HEK293 (cell line): ENCODE data around the gene LCNL1.
A peak's percentile ranks its signal among the peaks of the same experiment; 100 is the strongest.

ENCODE experiments used
- CTCF ChIA-PET: fragments of 350-600 bp; formaldehyde crosslinking; extraction: SDS; loops from one replicate; lab custom pipeline; 2021; ENCODE audit warnings: antibody characterized with exemption; lab: Yijun Ruan, JAX
- POLR2A ChIA-PET: fragments of 300-600 bp; formaldehyde crosslinking; extraction: SDS; loops from one replicate; lab custom pipeline; 2020; ENCODE audit warnings: antibody characterized with exemption, inconsistent platforms; lab: Yijun Ruan, JAX
- H3K27ac ChIP-seq: fragments of 200-500 bp; sonication (Bioruptor generic); 2 replicates; pipeline ENCODE4 v1.5.1; 2014; ENCODE audit warnings: low read depth, low read length, control low read depth, inconsistent platforms; ENCODE audit errors: extremely low read depth
- H3K36me3 ChIP-seq, 2 experiments: fragments of 200-500 bp in 1 of 2; sonication (Bioruptor generic) in 1 of 2; 1 replicate in 1 of 2; 2 replicates in 1 of 2; pipeline ENCODE4 v1.5.1; 2014 to 2017; ENCODE audit warnings: inconsistent platforms in 2 of 2, low read length in 2 of 2; ENCODE audit not compliant: control insufficient read depth in 2 of 2, insufficient read depth in 1 of 2
- H3K4me1 ChIP-seq: fragments of 200-500 bp; sonication (Bioruptor generic); 2 replicates; pipeline ENCODE4 v1.5.1; 2014; ENCODE audit warnings: mild to moderate bottlenecking, low read length, inconsistent platforms; ENCODE audit not compliant: control insufficient read depth, insufficient read depth
- H3K4me3 ChIP-seq: 2 replicates; pipeline ENCODE4 v1.5.1; 2011; ENCODE audit warnings: low read depth, mild to moderate bottlenecking, control low read depth, low read length, moderate library complexity
- H3K9me3 ChIP-seq: fragments of 200-500 bp; sonication (Bioruptor generic); 2 replicates; pipeline ENCODE4 v1.5.1; 2014; ENCODE audit warnings: low read depth, low read length, inconsistent platforms; ENCODE audit not compliant: control insufficient read depth, insufficient read depth
- GFI1B ChIP-seq: fragments of 450-650 bp; formaldehyde crosslinking; IDR thresholded peaks from 2 replicates; pipeline ENCODE4 v1.5.1; 2016; ENCODE audit warnings: missing biosample characterization, missing genetic modification characterization
- GLI4 ChIP-seq: fragments of 450-650 bp; formaldehyde crosslinking; IDR thresholded peaks from 2 replicates; pipeline ENCODE4 v1.5.1; 2016; ENCODE audit warnings: missing biosample characterization, missing genetic modification characterization
- GLIS2 ChIP-seq: fragments of 450-650 bp; formaldehyde crosslinking; IDR thresholded peaks from 2 replicates; pipeline ENCODE4 v1.5.1; 2016; ENCODE audit warnings: missing biosample characterization, missing genetic modification characterization
- KLF16 ChIP-seq: fragments of 450-650 bp; formaldehyde crosslinking; IDR thresholded peaks from 2 replicates; pipeline ENCODE4 v1.5.1; 2017; ENCODE audit warnings: missing biosample characterization, missing genetic modification characterization
- KLF7 ChIP-seq: fragments of 450-650 bp; formaldehyde crosslinking; IDR thresholded peaks from 2 replicates; pipeline ENCODE4 v1.5.1; 2016; ENCODE audit warnings: missing biosample characterization, missing genetic modification characterization, borderline replicate concordance
- SETDB1 ChIP-seq: IDR thresholded peaks from one replicate; pipeline ENCODE4 v1.6.1; 2017; ENCODE audit warnings: mild to moderate bottlenecking, low read length, moderate library complexity, mixed read lengths; ENCODE audit not compliant: insufficient read length
- ZFP41 ChIP-seq: fragments of 450-650 bp; formaldehyde crosslinking; IDR thresholded peaks from 2 replicates; pipeline ENCODE4 v1.5.1; 2016; ENCODE audit warnings: missing biosample characterization, missing genetic modification characterization, borderline replicate concordance
- ZNF174 ChIP-seq: fragments of 450-650 bp; formaldehyde crosslinking; IDR thresholded peaks from 2 replicates; pipeline ENCODE4 v1.5.0; 2017; ENCODE audit warnings: missing biosample characterization, mild to moderate bottlenecking, missing genetic modification characterization
- ZNF2 ChIP-seq: fragments of 450-650 bp; formaldehyde crosslinking; IDR thresholded peaks from 2 replicates; pipeline ENCODE4 v1.5.1; 2016; ENCODE audit warnings: missing biosample characterization, missing genetic modification characterization
- ZNF23 ChIP-seq: fragments of 450-650 bp; formaldehyde crosslinking; IDR thresholded peaks from 2 replicates; pipeline ENCODE4 v1.5.1; 2016; ENCODE audit warnings: missing biosample characterization, missing genetic modification characterization, borderline replicate concordance
- ZNF292 ChIP-seq: fragments of 450-650 bp; formaldehyde crosslinking; IDR thresholded peaks from 2 replicates; pipeline ENCODE4 v1.5.1; 2016; ENCODE audit warnings: low read depth, missing biosample characterization, missing genetic modification characterization, borderline replicate concordance
- ZNF302 ChIP-seq: fragments of 450-650 bp; formaldehyde crosslinking; IDR thresholded peaks from 2 replicates; pipeline ENCODE4 v1.5.1; 2016; ENCODE audit warnings: missing biosample characterization, missing genetic modification characterization, low read depth
- ZNF423 ChIP-seq: fragments of 450-650 bp; formaldehyde crosslinking; IDR thresholded peaks from 2 replicates; pipeline ENCODE4 v1.5.1; 2016; ENCODE audit warnings: missing biosample characterization, missing genetic modification characterization
- ZNF548 ChIP-seq: fragments of 450-650 bp; formaldehyde crosslinking; IDR thresholded peaks from 2 replicates; pipeline ENCODE4 v1.5.1; 2016; ENCODE audit warnings: missing biosample characterization, missing genetic modification characterization
- ZNF585B ChIP-seq: fragments of 450-650 bp; formaldehyde crosslinking; IDR thresholded peaks from 2 replicates; pipeline ENCODE4 v1.5.1; 2016; ENCODE audit warnings: missing biosample characterization, missing genetic modification characterization
- ZNF623 ChIP-seq: fragments of 450-650 bp; formaldehyde crosslinking; IDR thresholded peaks from 2 replicates; pipeline ENCODE4 v1.5.1; 2016; ENCODE audit warnings: missing biosample characterization, missing genetic modification characterization
- ZNF624 ChIP-seq: fragments of 450-650 bp; formaldehyde crosslinking; IDR thresholded peaks from 2 replicates; pipeline ENCODE4 v1.5.1; 2017; ENCODE audit warnings: missing biosample characterization, missing genetic modification characterization
- ZNF660 ChIP-seq: fragments of 450-650 bp; IDR thresholded peaks from 2 replicates; pipeline ENCODE4 v1.5.1; 2018; ENCODE audit warnings: missing biosample characterization, mild to moderate bottlenecking, missing genetic modification characterization
- ZNF747 ChIP-seq: fragments of 450-650 bp; formaldehyde crosslinking; IDR thresholded peaks from 2 replicates; pipeline ENCODE4 v1.5.1; 2016; ENCODE audit warnings: missing biosample characterization, missing genetic modification characterization
- TF ChIP-seq, protein P1 (sequence below): fragments of 450-650 bp; formaldehyde crosslinking; IDR thresholded peaks from 2 replicates; pipeline ENCODE4 v1.5.1; 2016; ENCODE audit warnings: missing biosample characterization, missing genetic modification characterization
- TF ChIP-seq, protein P2 (sequence below): fragments of 450-650 bp; IDR thresholded peaks from 2 replicates; pipeline ENCODE4 v1.5.1; 2018; ENCODE audit warnings: missing biosample characterization, mild to moderate bottlenecking, missing genetic modification characterization
- TF ChIP-seq, protein P3 (sequence below): fragments of 450-650 bp; formaldehyde crosslinking; IDR thresholded peaks from 2 replicates; pipeline ENCODE4 v1.5.1; 2016; ENCODE audit warnings: missing biosample characterization, missing genetic modification characterization
- TF ChIP-seq, protein P4 (sequence below): fragments of 450-650 bp; formaldehyde crosslinking; IDR thresholded peaks from 2 replicates; pipeline ENCODE4 v1.5.1; 2016; ENCODE audit warnings: missing biosample characterization, missing genetic modification characterization
- TF ChIP-seq, protein P5 (sequence below): fragments of 450-650 bp; formaldehyde crosslinking; IDR thresholded peaks from 2 replicates; pipeline ENCODE4 v1.5.1; 2016; ENCODE audit warnings: missing biosample characterization, missing genetic modification characterization, low read depth
- TF ChIP-seq, protein P6 (sequence below): fragments of 450-650 bp; IDR thresholded peaks from 2 replicates; pipeline ENCODE4 v1.5.1; 2018; ENCODE audit warnings: missing biosample characterization, missing genetic modification characterization

Gene LCNL1

DNA sequence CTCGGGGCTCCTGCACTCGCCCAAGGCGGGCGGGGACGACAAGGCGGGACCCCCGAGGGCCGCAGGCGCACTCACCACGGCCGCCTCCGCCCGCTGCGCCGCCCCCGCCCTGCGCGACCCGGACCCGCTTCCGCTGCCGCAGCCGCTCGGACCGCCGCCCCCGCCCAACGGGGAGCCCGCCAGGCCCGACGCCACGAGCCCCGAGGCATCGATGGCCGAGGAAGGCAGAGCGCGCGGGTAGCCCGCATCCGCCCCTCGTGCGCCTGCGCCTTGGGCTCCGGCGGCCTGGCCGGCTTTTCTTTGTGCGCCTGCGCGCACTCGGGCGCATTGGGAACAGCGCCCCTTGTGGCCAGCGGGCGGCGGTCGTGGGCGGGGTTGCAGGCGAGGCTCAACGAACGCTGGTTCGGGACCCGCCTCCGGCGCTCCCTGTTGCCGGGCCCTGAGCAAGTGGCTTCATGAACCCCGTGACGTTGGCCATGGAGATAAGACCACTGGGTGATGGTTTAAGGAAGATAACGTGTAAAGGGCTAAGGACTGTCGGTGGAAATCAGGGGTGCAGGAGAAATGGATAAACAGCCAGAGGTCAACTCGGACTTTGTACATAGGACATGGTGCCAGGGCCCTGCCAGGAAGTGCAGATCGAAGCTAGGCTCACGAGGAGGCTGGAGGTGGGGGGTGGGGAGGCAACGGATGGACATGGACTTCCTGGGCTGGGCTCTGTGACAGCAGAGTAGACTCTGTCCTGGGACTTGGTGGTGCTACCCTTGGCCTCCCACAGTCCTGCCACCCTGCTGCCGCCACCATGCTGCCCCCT is 38.1 kb upstream of the LCNL1 start, which contains the start of the genes C8G and FBXW5:
C8G (plus strand) TSS at position 725 of the 814 bp plus-strand sequence; CDS start at position 803, 78 bp downstream.
FBXW5 (minus strand) TSS at position 220 of the 814 bp plus-strand sequence. CDS start 655 bp downstream, outside the sequence.
- CTCF ChIA-PET, result interaction anchor here (0.6 to 5.7 kb wide), 20 partner anchors 8 to 282 kb away, joined by 3 to 119 read pairs (median 4); partner anchors contain the start of genes RNF224 and TRAF2
- TF ChIP-seq ZNF548 (tag by site-specific recombination) (no peak), GLI4 (tag by site-specific recombination) (no peak), KLF7 (tag by site-specific recombination) (peak; percentile 84; the same call in 1 of the 2 replicates), ZNF747 (tag by site-specific recombination) (no peak), ZNF302 (no peak), SETDB1 (no peak), ZNF174 (tag by site-specific recombination) (no peak), KLF16 (tag by site-specific recombination) (no peak), ZNF292 (tag by site-specific recombination) (no peak), ZNF623 (tag by site-specific recombination) (no peak), ZNF585B (tag by site-specific recombination) (no peak), GFI1B (tag by site-specific recombination) (no peak), ZFP41 (tag by site-specific recombination) (no peak), ZNF2 (tag by site-specific recombination) (0 out of 2 replicates have a peak, but pooled peaks have one; percentile 60), ZNF660 (tag by site-specific recombination) (peak; percentile 79; the same call in 1 of the 2 replicates), ZNF423 (tag by site-specific recombination) (no peak), ZNF23 (tag by site-specific recombination) (no peak), GLIS2 (tag by site-specific recombination) (no peak), ZNF624 (tag by site-specific recombination) (no peak)
- TF ChIP-seq, protein P1, sequence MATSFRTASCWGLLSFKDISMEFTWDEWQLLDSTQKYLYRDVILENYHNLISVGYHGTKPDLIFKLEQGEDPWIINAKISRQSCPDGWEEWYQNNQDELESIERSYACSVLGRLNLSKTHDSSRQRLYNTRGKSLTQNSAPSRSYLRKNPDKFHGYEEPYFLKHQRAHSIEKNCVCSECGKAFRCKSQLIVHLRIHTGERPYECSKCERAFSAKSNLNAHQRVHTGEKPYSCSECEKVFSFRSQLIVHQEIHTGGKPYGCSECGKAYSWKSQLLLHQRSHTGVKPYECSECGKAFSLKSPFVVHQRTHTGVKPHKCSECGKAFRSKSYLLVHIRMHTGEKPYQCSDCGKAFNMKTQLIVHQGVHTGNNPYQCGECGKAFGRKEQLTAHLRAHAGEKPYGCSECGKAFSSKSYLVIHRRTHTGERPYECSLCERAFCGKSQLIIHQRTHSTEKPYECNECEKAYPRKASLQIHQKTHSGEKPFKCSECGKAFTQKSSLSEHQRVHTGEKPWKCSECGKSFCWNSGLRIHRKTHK (tag by site-specific recombination), result no peak
- TF ChIP-seq, protein P2, sequence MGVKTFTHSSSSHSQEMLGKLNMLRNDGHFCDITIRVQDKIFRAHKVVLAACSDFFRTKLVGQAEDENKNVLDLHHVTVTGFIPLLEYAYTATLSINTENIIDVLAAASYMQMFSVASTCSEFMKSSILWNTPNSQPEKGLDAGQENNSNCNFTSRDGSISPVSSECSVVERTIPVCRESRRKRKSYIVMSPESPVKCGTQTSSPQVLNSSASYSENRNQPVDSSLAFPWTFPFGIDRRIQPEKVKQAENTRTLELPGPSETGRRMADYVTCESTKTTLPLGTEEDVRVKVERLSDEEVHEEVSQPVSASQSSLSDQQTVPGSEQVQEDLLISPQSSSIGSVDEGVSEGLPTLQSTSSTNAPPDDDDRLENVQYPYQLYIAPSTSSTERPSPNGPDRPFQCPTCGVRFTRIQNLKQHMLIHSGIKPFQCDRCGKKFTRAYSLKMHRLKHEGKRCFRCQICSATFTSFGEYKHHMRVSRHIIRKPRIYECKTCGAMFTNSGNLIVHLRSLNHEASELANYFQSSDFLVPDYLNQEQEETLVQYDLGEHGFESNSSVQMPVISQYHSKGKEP, result peak; percentile 69
- TF ChIP-seq, protein P3, sequence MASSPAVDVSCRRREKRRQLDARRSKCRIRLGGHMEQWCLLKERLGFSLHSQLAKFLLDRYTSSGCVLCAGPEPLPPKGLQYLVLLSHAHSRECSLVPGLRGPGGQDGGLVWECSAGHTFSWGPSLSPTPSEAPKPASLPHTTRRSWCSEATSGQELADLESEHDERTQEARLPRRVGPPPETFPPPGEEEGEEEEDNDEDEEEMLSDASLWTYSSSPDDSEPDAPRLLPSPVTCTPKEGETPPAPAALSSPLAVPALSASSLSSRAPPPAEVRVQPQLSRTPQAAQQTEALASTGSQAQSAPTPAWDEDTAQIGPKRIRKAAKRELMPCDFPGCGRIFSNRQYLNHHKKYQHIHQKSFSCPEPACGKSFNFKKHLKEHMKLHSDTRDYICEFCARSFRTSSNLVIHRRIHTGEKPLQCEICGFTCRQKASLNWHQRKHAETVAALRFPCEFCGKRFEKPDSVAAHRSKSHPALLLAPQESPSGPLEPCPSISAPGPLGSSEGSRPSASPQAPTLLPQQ, result peak; percentile 48; the same call in 1 of the 2 replicates
- TF ChIP-seq, protein P4, sequence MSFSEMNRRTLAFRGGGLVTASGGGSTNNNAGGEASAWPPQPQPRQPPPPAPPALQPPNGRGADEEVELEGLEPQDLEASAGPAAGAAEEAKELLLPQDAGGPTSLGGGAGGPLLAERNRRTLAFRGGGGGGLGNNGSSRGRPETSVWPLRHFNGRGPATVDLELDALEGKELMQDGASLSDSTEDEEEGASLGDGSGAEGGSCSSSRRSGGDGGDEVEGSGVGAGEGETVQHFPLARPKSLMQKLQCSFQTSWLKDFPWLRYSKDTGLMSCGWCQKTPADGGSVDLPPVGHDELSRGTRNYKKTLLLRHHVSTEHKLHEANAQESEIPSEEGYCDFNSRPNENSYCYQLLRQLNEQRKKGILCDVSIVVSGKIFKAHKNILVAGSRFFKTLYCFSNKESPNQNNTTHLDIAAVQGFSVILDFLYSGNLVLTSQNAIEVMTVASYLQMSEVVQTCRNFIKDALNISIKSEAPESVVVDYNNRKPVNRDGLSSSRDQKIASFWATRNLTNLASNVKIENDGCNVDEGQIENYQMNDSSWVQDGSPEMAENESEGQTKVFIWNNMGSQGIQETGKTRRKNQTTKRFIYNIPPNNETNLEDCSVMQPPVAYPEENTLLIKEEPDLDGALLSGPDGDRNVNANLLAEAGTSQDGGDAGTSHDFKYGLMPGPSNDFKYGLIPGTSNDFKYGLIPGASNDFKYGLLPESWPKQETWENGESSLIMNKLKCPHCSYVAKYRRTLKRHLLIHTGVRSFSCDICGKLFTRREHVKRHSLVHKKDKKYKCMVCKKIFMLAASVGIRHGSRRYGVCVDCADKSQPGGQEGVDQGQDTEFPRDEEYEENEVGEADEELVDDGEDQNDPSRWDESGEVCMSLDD, result 0 out of 2 replicates have a peak, but pooled peaks have one; percentile 55
- TF ChIP-seq, protein P5, sequence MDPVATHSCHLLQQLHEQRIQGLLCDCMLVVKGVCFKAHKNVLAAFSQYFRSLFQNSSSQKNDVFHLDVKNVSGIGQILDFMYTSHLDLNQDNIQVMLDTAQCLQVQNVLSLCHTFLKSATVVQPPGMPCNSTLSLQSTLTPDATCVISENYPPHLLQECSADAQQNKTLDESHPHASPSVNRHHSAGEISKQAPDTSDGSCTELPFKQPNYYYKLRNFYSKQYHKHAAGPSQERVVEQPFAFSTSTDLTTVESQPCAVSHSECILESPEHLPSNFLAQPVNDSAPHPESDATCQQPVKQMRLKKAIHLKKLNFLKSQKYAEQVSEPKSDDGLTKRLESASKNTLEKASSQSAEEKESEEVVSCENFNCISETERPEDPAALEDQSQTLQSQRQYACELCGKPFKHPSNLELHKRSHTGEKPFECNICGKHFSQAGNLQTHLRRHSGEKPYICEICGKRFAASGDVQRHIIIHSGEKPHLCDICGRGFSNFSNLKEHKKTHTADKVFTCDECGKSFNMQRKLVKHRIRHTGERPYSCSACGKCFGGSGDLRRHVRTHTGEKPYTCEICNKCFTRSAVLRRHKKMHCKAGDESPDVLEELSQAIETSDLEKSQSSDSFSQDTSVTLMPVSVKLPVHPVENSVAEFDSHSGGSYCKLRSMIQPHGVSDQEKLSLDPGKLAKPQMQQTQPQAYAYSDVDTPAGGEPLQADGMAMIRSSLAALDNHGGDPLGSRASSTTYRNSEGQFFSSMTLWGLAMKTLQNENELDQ (tag by site-specific recombination), result no peak
- TF ChIP-seq, protein P6, sequence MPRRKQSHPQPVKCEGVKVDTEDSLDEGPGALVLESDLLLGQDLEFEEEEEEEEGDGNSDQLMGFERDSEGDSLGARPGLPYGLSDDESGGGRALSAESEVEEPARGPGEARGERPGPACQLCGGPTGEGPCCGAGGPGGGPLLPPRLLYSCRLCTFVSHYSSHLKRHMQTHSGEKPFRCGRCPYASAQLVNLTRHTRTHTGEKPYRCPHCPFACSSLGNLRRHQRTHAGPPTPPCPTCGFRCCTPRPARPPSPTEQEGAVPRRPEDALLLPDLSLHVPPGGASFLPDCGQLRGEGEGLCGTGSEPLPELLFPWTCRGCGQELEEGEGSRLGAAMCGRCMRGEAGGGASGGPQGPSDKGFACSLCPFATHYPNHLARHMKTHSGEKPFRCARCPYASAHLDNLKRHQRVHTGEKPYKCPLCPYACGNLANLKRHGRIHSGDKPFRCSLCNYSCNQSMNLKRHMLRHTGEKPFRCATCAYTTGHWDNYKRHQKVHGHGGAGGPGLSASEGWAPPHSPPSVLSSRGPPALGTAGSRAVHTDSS (tag by site-specific recombination), result 0 out of 2 replicates have a peak, but pooled peaks have one; percentile 20

More for the DNA sequence above, 38.1 kb upstream of the LCNL1 start, which contains the start of the genes C8G and FBXW5:
- peak within 1 kb of the TSS; percentile 90 for H3K27ac ChIP-seq
- POLR2A ChIA-PET, result interaction anchor here (0.6 to 0.9 kb wide), 3 partner anchors 47 to 1164 kb away, joined by 3 to 4 read pairs (median 3); partner anchors contain the start of genes PAXX and TMEM141
- peaks cover 0 to 37% of the 10 kb centered on the region in 2 experiments; a peak in 1 of 3 replicates for H3K36me3 ChIP-seq
- H3K4me3 ChIP-seq, result peak within 1 kb of the TSS; percentile 51
- no peaks in the 10 kb centered on the region for H3K9me3 ChIP-seq
- H3K4me1 ChIP-seq, result no peaks in the 10 kb centered on the region
